Sigmoid colon (tissue), 4 donors: Measurements from ENCODE around the gene SLC24A1.

ENCODE experiments used
- CTCF ChIP-seq, 4 experiments: fragments of 450-650 bp in 3 of 4; fragments of 200-600 bp in 1 of 4; IDR thresholded peaks; one replicate each; pipeline ENCODE4 v1.5.1; 2016 to 2019; ENCODE audit warnings: antibody characterized with exemption in 4 of 4, mild to moderate bottlenecking in 3 of 4, moderate library complexity in 2 of 4
- EP300 ChIP-seq, 4 donors: sonication (generic); formaldehyde crosslinking; IDR thresholded peaks; one replicate each; pipeline ENCODE4 v1.6.1; 2017; ENCODE audit warnings: antibody characterized with exemption in 4 of 4
- POLR2A ChIP-seq, 2 donors: fragments of 450-650 bp; IDR thresholded peaks; one replicate each; pipeline ENCODE4 v1.6.1; 2016; ENCODE audit warnings: antibody characterized with exemption in 2 of 2, mild to moderate bottlenecking in 2 of 2, moderate library complexity in 2 of 2
- POLR2AphosphoS5 ChIP-seq, 4 donors: sonication (generic); formaldehyde crosslinking; IDR thresholded peaks; one replicate each; pipeline ENCODE4 v1.6.1; 2017; ENCODE audit warnings: antibody characterized with exemption in 4 of 4

GRCh38 chr15:65663521-65663920 lies 41.8 kb downstream of the SLC24A1 start:
- TF ChIP-seq CTCF (IDR thresholded peaks at IDR 0.05): no peak
- no peak for TF ChIP-seq EP300 (IDR thresholded peaks at IDR 0.05)
- TF ChIP-seq POLR2A (IDR thresholded peaks at IDR 0.05): no peak
- no peak for TF ChIP-seq POLR2AphosphoS5 (IDR thresholded peaks at IDR 0.05)
